Adrenal gland (tissue), 12 donors: ENCODE results near the gene AMPD3. TPM values are rescaled to one million over a fixed set of nuclear protein-coding genes. Genes with fewer than 3 reads are reported as not detected.
A peak's percentile ranks its signal among the peaks of the same experiment; 100 is the strongest.

Source experiments
- DNase-seq, 7 donors: peaks; one replicate each; pipeline ENCODE4 v3.0.0-alpha.2; 2019 to 2020
- H3K27ac ChIP-seq, 5 donors: fragments of 200-600 bp; sonication (generic) in 4 of 5; 1 replicate in 3 of 5; 2 replicates in 2 of 5; pipeline versions ENCODE4 v1.5.1 to v1.8.0; 2016 to 2020; ENCODE audit warnings: mild to moderate bottlenecking in 1 of 5
- H3K27me3 ChIP-seq: fragments of 200-600 bp; 2 replicates; pipeline ENCODE4 v1.8.0; 2021
- H3K36me3 ChIP-seq, 2 donors: fragments of 200-600 bp; replicated peaks in 1 of 2; 1 replicate in 1 of 2; 2 replicates in 1 of 2; pipeline versions ENCODE4 v1.5.1 to v1.8.0; 2018 to 2022
- H3K4me1 ChIP-seq, 2 donors: fragments of 200-600 bp; replicated peaks in 1 of 2; 1 replicate in 1 of 2; 2 replicates in 1 of 2; pipeline versions ENCODE4 v1.5.1 to v1.8.0; 2018 to 2021
- H3K4me3 ChIP-seq, 4 donors: fragments of 200-600 bp; sonication (generic) in 3 of 4; one replicate each; pipeline ENCODE4 v1.5.1; 2016 to 2018
- H3K9me3 ChIP-seq, 3 donors: fragments of 200-600 bp; sonication (generic) in 1 of 3; replicated peaks in 1 of 3; 1 replicate in 2 of 3; 2 replicates in 1 of 3; pipeline versions ENCODE4 v1.5.1 to v1.8.0; 2016 to 2021
- POLR2A ChIP-seq, 2 donors: fragments of 450-650 bp; IDR thresholded peaks; one replicate each; pipeline ENCODE4 v1.6.1; 2017; ENCODE audit warnings: antibody characterized with exemption in 2 of 2, mild to moderate bottlenecking in 2 of 2, moderate library complexity in 1 of 2
- WGBS, 4 donors: extraction: QIAGEN DNeasy Blood & Tissue Kit in 2 of 4; methylation state at CpG; one replicate each; pipeline versions ENCODE4 v1.1.5 to v1.1.7; 2013 to 2017; 5-methylcytosine and 5-hydroxymethylcytosine counted together
- intact Hi-C, 2 donors: fragments of 100-400 bp; cut with DNase I; formaldehyde crosslinking; loops; one replicate each; pipeline versions ENCODE4 v1.14.1 to v1.15.0; 2022 to 2023
- polyA plus RNA-seq, 3 donors: library from polyadenylated mRNA; stranded (reverse); fragments of 200-250 nt in 2 of 3; fragments of 350-450 nt in 1 of 3; fragmentation: Illumina TruSeq in 1 of 3; extraction: RNeasy Lipid Tissue Mini Kit (QIAGEN cat#74804) in 1 of 3; gene quantifications; one replicate each; pipeline ENCODE4 v1.2.3, GENCODE V29; 2013 to 2014
- total RNA-seq, 9 donors: library from RNA; depleted of rRNA in 4 of 9; stranded (reverse); fragments of >200 nt in 4 of 9; fragments of 120-200 nt in 1 of 9; fragmentation: NEBNext Ultra II Directional in 1 of 9; extraction: Animal tissue kit (Norgen Biotek cat#: 25700) in 1 of 9; gene quantifications; one replicate each; pipeline versions ENCODE4 v1.1.0 to v1.2.4, GENCODE V29; 2013 to 2023
- TF ChIP-seq, protein P1 (sequence below), 6 experiments: fragments of 450-650 bp in 4 of 6; fragments of 200-600 bp in 2 of 6; sonication (generic) in 1 of 6; IDR thresholded peaks; 1 replicate in 5 of 6; 2 replicates in 1 of 6; pipeline versions ENCODE4 v1.5.1 to v1.8.0; 2016 to 2021; ENCODE audit warnings: antibody characterized with exemption in 6 of 6, mild to moderate bottlenecking in 2 of 6, moderate library complexity in 1 of 6
- donor health status: healthy with polysubstance abuse.
- donor health status: Bipolar disorder and iron deficiency.
- donor health status: DM: yes; HTN: yes; CAD: no.
- donor health status: DM: no; HTN: no; CAD: no.
- donor health status: DM: no; HTN: no; CAD: no.
- donor health status: DM: yes; HTN: yes; CAD: no.

AMPD3 gene
- total and polyA plus RNA-seq, 12 donors = 16.5 to 64.1 (median 42.9) TPM

DNA sequence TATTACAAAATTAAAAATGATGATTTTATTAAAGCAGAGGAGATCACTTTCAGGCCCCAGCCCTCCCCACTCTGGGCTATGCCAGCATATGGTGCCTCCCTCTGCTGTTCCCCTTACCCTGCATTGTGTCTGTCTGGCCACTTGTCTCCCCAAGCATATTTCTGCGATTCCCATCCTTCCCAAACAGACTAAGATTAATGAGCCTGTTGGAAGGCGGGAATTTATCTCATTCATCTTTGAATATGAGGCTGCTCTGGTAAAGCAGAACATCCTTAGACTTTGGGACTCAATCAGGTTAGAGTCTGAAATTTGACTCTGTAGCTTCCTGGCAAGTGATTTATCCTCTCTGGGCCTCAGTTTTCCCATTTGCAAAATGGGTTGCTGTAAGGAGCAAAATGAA lies 25.7 kb downstream of the AMPD3 start:
- WGBS, 4 donors = 63 to 76% (median 67%) methylated on average over 2 of the region's 2 CpGs
- H3K27me3 ChIP-seq = no peaks in the 10 kb centered on the region
- intact Hi-C loops = no loop called here
- H3K36me3 ChIP-seq = peaks cover 0 to 24% of the 10 kb centered on the region in 2 donors
- H3K9me3 ChIP-seq = no peaks in the 10 kb centered on the region
- no peak for TF ChIP-seq POLR2A (IDR thresholded peaks at IDR 0.05)
- TF ChIP-seq, protein P1, sequence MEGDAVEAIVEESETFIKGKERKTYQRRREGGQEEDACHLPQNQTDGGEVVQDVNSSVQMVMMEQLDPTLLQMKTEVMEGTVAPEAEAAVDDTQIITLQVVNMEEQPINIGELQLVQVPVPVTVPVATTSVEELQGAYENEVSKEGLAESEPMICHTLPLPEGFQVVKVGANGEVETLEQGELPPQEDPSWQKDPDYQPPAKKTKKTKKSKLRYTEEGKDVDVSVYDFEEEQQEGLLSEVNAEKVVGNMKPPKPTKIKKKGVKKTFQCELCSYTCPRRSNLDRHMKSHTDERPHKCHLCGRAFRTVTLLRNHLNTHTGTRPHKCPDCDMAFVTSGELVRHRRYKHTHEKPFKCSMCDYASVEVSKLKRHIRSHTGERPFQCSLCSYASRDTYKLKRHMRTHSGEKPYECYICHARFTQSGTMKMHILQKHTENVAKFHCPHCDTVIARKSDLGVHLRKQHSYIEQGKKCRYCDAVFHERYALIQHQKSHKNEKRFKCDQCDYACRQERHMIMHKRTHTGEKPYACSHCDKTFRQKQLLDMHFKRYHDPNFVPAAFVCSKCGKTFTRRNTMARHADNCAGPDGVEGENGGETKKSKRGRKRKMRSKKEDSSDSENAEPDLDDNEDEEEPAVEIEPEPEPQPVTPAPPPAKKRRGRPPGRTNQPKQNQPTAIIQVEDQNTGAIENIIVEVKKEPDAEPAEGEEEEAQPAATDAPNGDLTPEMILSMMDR (IDR thresholded peaks at IDR 0.05) = no peak
- peak overlapping the region in 1 of 5 donors; percentile 9 for H3K27ac ChIP-seq
- H3K4me3 ChIP-seq = no peak overlapping the region
- peaks cover 0 to 7% of the 10 kb centered on the region in 2 donors for H3K4me1 ChIP-seq
- peak in 3 of 7 donors; percentile 3 to 39 (median 12) for DNase-seq

DNA sequence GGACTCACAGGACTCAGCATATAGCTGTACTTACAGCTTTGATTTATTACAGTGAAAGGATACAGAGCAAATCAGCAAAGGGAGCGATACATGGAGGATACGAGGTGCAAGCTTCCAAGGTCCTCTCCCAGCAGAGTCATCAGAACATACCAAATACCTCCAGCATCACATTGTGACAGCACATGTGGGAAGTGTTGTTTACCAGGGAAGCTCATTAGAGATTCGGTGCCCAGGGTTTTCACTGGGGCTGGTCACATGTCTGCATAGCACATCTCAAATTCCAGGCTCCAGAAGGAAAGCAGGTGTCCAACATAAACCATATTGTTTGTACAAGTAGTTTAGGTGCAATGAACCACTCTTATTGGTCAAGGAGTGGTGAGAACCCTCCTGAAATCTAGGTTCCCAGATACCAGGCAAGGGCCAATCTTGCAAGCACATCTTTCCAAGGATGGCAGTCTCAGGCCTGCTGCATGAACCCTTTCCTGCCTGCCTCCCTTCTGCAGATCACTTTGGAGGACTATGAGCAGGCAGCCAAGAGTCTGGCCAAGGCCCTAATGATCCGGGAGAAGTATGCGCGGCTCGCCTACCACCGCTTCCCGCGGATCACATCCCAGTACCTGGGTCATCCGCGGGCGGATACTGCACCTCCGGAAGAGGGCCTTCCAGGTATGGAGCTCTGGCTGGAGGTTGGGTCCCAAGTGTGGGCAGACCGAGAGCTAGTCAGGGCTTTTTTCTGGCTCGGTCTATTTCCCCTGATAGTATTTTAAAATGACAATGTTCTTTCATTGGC lies 26.7 kb downstream of the AMPD3 start:
- TF ChIP-seq POLR2A (IDR thresholded peaks at IDR 0.05) = no peak
- TF ChIP-seq, protein P1 (IDR thresholded peaks at IDR 0.05) = no peak
- intact Hi-C loops = no loop called here
- H3K4me3 ChIP-seq = no peak overlapping the region
- no peaks in the 10 kb centered on the region for H3K9me3 ChIP-seq
- peak overlapping the region in 2 of 5 donors; percentile 9 to 20 for H3K27ac ChIP-seq
- no peaks in the 10 kb centered on the region for H3K27me3 ChIP-seq
- 91 to 96% (median 92%) methylated on average over 16 of the region's 16 CpGs for WGBS, 4 donors
- peak in 3 of 7 donors; percentile 8 to 46 (median 15) for DNase-seq
- H3K36me3 ChIP-seq = peaks cover 0 to 27% of the 10 kb centered on the region in 2 donors
- H3K4me1 ChIP-seq = peaks cover 0 to 6% of the 10 kb centered on the region in 2 donors

DNA sequence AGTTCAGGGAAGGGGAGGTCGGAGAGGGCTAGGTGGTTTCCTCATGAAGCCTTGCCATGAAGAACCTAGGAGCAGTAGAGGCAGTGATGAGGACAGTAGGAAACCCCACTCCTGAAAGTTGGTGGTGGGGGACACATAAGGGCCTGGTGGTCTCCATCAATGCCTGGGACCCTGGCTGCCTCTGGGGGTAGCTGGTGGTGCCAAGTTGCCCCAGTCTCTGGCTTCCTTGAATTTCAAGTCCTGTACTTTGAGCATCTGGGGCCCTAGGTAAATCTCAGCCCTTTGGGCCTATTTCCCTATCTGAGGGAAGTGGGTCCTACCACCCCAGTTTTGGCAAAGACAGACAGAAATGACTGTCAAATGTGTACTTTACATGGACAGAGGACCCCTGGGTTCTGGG lies 28.1 kb downstream of the AMPD3 start:
- DNase-seq = peak in 3 of 7 donors; percentile 7 to 20 (median 8)
- peaks cover 0 to 38% of the 10 kb centered on the region in 2 donors for H3K36me3 ChIP-seq
- no peak overlapping the region for H3K27ac ChIP-seq
- H3K27me3 ChIP-seq = no peaks in the 10 kb centered on the region
- TF ChIP-seq, protein P1 (IDR thresholded peaks at IDR 0.05) = no peak
- no peak for TF ChIP-seq POLR2A (IDR thresholded peaks at IDR 0.05)
- H3K4me3 ChIP-seq = no peak overlapping the region
- no peaks in the 10 kb centered on the region for H3K9me3 ChIP-seq
- no peaks in the 10 kb centered on the region for H3K4me1 ChIP-seq
- intact Hi-C loops = no loop called here
- WGBS, 4 donors = 80 to 100% (median 92%) methylated on average over 1 of the region's 1 CpG

DNA sequence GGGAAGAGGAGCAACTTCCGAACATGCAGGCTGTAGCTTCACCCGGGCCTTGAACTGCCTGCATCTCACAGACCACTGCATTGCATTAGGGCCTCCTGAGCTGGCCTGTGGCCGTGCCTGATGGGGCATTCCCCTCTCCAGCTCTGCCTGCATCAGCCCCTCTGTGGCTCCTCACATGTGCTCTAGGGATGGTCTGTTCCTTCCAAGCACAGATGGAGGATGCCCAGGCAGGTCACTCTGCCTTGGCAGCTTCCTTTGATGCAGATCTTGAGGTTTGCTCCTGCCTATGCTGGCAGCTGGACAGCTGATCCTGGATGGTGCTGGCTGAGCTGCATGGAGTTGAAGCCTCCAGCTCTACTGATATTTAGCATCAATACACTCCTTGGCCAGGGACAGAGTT lies 28.5 kb downstream of the AMPD3 start:
- Histone ChIP-seq H3K27ac (no peak overlapping the region), H3K4me1 (no peaks in the 10 kb centered on the region), H3K4me3 (no peak overlapping the region), H3K9me3 (no peaks in the 10 kb centered on the region), H3K27me3 (no peaks in the 10 kb centered on the region), H3K36me3 (peaks cover 0 to 40% of the 10 kb centered on the region in 2 donors)
- peak in 4 of 7 donors; percentile 5 to 47 (median 14) for DNase-seq
- intact Hi-C loops = no loop called here
- WGBS, 4 donors = 65 to 100% (median 75%) methylated on average over 1 to 3 of the region's 3 CpGs
- TF ChIP-seq, protein P1 (IDR thresholded peaks at IDR 0.05) = no peak
- TF ChIP-seq POLR2A (IDR thresholded peaks at IDR 0.05) = no peak
